Stomach (tissue), 4 donors: Measurements from ENCODE around the gene STXBP6.

Experiments used
- CTCF ChIP-seq, 7 experiments: fragments of 450-650 bp in 4 of 7; fragments of 200-600 bp in 3 of 7; sonication (generic) in 3 of 7; IDR thresholded peaks; one replicate each; pipeline ENCODE4 v1.5.1; 2016 to 2019; ENCODE audit warnings: antibody characterized with exemption in 7 of 7, control low read depth in 2 of 7, mild to moderate bottlenecking in 1 of 7
- POLR2AphosphoS5 ChIP-seq, 3 donors: sonication (generic); formaldehyde crosslinking; IDR thresholded peaks; one replicate each; pipeline ENCODE4 v1.6.1; 2016; ENCODE audit warnings: antibody characterized with exemption in 3 of 3

GRCh38 chr14:25004389-25004809 lies 45.5 kb downstream of the STXBP6 start:
- no peak for TF ChIP-seq CTCF (IDR thresholded peaks at IDR 0.05)
- TF ChIP-seq POLR2AphosphoS5 (IDR thresholded peaks at IDR 0.05), result no peak
